GM10266 (cell line): ENCODE measurements around the gene DCLRE1C.

ENCODE experiments used
- DNase-seq: peaks from one replicate; pipeline ENCODE4 v3.0.0; 2012; ENCODE audit errors: extremely low spot score
- TF ChIP-seq, protein P1 (sequence below): IDR thresholded peaks from 2 replicates; pipeline ENCODE4 v1.5.1; 2012; ENCODE audit warnings: mild to moderate bottlenecking, low read depth; ENCODE audit not compliant: control insufficient read depth, insufficient read depth; ENCODE audit errors: missing control alignments

The DCLRE1C gene

DNA sequence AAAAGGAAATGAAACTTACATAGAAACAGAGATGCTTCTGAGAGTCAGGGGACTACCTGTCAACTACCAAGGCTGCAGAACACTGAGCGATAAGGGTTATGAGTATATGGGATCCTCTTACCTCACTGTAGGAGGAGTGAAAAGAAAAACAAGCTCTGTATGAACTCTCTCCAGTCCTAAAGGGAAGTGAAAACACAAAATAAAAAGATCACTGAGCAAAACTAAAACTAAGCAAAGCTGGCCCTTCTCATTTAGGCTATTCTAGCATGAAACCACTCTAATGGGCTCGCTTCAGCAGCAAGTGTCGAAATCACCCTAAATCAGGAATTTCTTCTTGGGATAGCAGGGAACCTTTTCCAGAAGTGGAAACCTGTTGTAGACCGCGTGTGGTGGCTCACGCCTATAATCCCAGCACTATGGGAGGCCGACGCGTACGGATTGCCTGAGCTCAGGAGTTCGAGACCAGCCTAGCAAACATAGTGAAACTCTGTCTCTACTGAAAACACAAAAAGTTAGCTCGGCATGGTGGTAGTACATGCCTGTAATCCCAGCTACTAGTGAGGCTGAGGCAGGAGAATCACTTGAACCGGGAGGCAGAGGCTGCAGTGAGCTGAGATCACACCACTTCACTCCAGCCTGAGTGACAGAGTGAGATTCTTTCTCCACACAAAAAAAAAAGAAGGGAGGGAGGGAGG is 27.0 kb downstream of the DCLRE1C start:
- DNase-seq = peak; percentile 75

GRCh38 chr10:14926061-14926470 is 27.8 kb downstream of the DCLRE1C start:
- TF ChIP-seq, protein P1, sequence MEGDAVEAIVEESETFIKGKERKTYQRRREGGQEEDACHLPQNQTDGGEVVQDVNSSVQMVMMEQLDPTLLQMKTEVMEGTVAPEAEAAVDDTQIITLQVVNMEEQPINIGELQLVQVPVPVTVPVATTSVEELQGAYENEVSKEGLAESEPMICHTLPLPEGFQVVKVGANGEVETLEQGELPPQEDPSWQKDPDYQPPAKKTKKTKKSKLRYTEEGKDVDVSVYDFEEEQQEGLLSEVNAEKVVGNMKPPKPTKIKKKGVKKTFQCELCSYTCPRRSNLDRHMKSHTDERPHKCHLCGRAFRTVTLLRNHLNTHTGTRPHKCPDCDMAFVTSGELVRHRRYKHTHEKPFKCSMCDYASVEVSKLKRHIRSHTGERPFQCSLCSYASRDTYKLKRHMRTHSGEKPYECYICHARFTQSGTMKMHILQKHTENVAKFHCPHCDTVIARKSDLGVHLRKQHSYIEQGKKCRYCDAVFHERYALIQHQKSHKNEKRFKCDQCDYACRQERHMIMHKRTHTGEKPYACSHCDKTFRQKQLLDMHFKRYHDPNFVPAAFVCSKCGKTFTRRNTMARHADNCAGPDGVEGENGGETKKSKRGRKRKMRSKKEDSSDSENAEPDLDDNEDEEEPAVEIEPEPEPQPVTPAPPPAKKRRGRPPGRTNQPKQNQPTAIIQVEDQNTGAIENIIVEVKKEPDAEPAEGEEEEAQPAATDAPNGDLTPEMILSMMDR = no peak
- no peak for DNase-seq

More for the DNA sequence above, 27.0 kb downstream of the DCLRE1C start:
- TF ChIP-seq, protein P1 = no peak

- no peak for DNase-seq
- TF ChIP-seq, protein P1 = no peak
These were observed 28.6 kb downstream of the DCLRE1C start for GRCh38 chr10:14925268-14925667.

DNA sequence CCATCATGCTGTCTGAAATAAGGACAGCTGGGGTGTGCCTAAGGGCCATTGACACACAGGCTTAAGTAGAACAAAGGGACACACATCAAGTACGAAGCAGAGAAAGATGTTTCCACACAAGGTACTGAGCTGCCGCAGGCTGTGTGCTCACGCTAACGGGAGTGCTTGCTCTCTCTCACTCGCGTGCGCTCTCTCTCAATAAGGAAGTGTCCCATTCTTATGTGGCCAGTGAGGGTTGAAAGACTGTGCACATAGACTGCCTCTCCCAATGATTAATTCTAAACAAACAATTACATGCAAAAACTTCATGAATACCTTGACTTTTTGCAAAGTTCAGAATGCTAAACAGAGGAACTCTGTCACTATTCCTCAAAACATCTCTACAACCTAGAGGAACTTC is 29.9 kb downstream of the DCLRE1C start:
- TF ChIP-seq, protein P1 = no peak
- DNase-seq = no peak

DNA sequence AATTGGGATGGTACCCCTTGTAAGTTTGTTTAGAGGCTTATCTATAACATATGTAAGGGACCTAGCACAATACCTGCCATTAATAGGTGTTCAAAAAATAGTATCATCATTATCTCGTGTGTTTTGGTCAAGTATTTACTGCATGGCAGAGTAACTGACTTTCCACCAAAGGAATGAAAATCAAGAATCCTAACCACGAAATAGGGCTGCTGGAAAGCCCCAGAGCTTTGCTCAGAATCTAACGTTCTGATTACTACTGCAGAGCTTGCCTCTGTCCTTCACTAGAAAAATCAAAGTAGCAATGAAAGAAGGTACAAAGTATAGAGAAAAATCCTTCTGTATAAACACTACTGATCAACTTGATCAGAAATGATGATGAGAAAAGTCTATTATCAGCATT is 34.9 kb downstream of the DCLRE1C start:
- TF ChIP-seq, protein P1 = no peak
- DNase-seq = no peak

DNA sequence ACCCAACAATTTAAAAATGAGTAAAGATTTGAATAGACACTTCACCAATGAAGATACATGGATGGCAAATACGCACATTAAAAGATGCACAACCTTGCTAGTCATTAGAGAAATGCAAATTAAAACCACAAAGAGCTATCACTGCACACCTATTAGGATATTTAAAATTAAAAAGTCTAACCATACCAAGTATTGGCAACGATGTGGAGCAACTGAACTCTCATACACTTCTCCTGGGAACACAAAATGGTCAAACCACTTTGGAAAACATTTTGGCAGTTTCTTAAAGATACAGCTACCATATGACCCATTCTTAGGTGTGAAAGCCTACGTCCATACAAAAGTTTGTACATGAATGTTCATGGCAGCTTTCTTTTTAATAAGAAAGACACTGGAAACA is 36.1 kb downstream of the DCLRE1C start:
- TF ChIP-seq, protein P1 = no peak
- DNase-seq = no peak

- DNase-seq = no peak
- TF ChIP-seq, protein P1 = no peak
These were observed 37.3 kb downstream of the DCLRE1C start for GRCh38 chr10:14916600-14916999.
